Caki2 (cell line): Measurements from ENCODE around the gene CFAP77. TPM values are rescaled to one million over a fixed set of nuclear protein-coding genes. Genes with fewer than 3 reads are reported as not detected.
A peak's percentile ranks its signal among the peaks of the same experiment; 100 is the strongest.

Experiments
- DNase-seq: peaks from one replicate; pipeline ENCODE4 v3.0.0-alpha.2; 2015; ENCODE audit warnings: low read depth
- in situ Hi-C: cut with HindIII; loops from 2 replicates; pipeline ENCODE4 v1.10.0; 2016; ENCODE audit warnings: low sequenced_read_pairs, low pct_unique_long_range_greater_than_20kb, mixed read lengths
- total RNA-seq: library from RNA; depleted of rRNA; stranded (reverse); fragments of >200 nt; shearing (Covaris generic); gene quantifications from 2 replicates; pipeline ENCODE4 v1.2.3, GENCODE V29; 2014; ENCODE audit warnings: low replicate concordance

CFAP77 gene
- total RNA-seq, 1 experiment from 2014 or later, result not detected

DNA sequence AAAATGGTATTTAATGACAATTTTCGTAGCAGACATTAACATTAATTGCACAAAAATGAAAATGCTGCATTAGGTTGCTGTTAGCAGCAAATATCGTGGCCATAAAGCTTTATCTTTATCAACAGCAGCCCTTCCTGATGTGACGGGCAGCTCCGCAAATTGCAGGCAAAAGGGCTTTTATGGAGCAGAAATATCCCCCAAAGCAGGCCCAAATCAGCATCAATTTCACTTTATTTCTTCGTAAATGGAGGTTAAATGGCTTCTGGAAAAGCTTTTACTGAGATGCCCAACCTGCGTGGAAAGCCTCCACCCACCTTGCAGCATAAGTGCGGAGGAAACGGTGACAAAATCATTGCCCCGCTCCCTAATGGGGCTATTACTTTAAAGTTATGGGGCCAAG, 94.5 kb downstream of the CFAP77 start:
- in situ Hi-C loops, result no loop called here
- DNase-seq, result no peak

DNA sequence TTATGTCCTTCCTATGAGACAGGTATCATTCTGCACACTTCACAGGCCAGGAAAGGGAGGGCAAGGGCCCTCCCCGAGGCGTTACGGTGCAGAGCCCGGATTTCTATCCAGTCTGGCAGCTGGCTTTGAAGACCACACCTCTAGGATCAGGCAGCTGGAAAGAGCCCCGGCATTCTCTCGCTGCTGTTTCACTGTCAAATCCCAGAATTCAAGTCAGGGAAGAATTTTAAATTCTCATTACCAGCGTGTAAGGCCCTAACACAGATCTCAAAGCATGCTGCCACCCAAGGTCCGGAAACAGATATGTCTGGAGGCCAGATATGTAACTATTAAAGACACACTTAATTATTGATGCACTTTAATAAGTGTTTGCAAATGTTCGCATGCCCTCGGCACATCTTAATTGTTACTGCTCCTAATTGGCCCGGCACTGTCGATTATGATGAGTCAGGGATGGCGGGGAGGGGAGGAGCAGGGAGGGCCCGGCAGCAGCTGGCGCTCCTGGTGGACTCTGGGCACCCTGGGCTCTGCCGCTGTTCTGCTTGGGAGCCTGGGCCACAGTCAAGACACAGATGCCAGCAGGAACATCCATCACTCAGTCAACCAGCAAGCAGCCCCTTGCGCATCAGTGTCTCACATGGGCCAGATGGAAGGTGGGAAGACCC, 96.1 kb downstream of the CFAP77 start:
- in situ Hi-C loops, result no loop called here

DNA sequence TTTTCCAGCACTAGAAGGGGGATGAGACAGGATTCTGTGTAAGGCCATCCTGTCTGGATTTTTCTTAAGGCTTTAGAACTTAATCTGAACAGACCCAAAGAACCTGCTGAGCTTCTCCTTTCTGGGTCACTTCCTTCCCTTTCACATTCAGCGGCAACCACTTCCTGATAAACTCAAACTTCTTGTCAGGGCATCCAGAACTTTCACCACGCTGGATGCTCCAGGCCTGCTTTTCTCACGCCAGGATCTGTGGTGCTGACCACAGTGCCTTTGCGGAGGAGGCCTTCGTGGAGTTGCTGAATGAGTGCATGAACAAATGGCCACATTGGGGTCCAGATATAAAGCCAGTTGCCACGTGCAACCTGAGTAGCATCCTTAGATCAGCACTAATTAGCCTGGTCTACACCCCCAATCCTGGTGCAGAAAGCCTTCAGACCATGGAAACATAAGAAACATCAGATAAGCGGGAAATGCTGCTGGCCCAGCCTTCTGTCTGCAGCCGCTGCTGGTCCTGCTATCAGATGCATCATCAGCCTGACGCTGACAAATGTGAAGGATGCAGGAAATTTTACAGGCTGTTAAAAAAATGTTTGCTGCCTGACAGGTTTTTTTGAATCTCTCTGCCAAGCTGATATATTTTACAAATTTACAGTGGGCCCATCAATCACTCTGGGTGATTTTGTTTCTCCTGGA, 97.1 kb downstream of the CFAP77 start:
- DNase-seq, result no peak
- in situ Hi-C loops, result no loop called here

More for the DNA sequence above, 96.1 kb downstream of the CFAP77 start:
- no peak for DNase-seq

DNA sequence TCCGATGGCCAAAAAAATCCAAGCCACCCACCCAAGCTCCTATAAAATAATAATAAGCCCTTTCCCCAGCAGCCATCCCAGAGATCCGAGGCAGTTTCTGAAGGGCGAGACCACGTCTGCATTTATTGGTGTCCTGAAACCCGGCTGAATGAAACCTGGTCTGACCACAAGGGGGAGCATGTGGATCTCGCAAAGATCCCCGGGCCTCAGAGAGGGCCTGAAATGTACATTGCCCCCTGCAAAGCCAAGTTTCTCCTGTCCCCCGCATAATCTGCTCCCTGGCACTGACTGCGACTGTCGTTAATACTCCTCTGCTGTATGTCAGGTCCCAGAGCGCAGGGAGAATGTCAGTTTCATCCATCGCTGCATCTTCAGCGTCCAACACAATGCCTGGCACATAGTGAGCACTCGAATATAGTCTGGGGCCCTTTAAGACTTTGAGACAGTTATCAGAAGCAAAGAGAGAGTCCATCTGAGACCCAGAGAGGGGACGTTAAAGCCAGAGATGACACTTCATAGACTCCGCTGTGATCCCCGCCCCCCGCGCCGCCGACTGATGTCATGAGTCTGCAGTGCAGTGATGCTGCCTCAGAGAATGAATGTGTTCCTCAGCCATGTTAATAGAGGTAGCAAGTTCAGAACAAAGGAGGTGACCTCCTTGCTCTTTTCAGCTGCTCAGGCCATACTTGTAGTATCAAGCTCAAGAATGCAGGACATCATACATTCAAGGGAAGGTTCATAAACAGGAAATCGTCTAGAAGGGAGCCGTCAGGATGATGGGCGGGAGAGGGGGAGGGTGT, 97.9 kb downstream of the CFAP77 start:
- in situ Hi-C loops, result no loop called here
- DNase-seq, result peak; percentile 28

DNA sequence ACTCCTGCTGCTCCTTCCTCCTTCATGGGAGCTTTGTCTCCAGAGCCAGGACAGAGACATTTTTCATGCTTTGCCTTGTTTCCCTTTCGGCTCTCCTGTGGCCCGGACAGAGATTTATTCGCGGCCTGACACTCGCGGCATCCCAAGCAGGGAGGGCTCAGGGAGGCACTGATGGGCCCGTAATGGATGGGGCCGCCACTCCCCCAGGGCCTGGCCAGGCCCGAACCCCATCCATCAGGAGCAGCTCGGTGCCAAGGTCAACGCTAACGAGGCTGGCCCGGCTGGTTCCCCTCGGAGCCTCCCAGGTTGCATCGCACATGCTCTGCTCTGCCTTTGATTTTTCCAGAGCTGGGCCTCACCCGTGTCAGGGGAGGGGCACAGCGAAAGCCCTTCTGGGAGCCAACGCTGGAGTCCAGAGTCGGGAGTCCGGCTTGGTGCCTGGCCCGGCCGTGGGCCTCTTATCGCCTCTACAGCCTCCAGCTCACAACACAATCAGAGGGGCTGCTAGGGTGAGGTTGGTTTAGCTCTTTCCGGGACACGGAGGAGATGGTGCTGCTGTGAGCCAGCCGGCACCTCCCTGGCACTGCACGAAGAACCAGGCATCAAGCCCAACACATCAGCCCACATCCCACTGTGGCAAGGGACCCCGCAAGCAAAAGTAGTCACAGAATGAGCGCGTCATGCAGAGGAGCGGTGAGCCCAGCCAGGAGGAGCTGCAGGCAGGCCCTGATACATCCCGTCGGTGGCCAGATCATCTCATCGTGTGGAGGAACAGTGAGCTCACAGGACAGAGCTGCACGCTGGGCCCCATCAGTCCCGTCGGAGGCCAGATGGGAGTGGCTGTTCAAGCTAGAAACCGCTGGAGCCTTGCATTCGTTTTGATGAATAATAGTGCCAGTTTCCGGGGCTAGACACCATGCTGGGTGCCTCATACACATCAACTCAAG, 100.2 kb downstream of the CFAP77 start:
- in situ Hi-C loops, result no loop called here
- no peak for DNase-seq

DNA sequence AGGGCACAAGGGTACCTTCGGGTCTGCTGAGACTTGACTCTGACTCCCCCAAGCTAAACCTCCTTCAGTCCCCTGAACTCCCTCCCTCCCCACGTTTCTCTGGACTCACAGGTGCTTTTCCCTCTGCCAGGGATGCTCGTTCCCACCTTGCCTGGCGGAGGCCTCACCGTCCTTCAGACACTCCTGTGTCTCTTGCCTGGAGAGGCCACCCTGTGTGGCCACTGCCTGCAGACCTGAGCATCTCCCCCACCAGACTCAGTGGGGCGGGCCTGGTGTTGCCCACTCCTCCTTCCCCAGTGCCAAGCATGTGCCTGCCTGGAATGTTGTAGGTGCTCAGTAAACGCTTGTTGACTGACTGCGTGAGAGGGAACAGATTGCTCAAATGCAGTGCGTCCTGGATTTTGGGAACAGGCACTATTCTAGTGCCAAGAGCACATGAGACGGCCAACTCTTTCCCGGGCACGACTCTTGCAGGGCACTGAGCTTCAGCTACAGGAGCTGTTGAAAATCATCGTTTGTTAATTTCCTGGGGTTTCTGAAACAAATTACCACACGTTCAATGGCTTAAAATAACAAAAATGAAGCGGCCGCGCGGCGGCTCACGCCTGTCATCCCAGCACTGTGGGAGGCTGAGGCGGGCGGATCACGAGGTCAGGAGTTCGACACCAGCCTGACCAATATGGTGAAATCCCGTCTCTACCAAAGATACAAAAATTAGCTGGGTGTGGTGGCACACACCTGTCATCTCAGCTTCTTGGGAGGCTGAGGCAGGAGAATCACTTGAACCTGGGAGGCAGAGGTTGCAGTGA, 101.4 kb downstream of the CFAP77 start:
- in situ Hi-C loops, result no loop called here
- no peak for DNase-seq

DNA sequence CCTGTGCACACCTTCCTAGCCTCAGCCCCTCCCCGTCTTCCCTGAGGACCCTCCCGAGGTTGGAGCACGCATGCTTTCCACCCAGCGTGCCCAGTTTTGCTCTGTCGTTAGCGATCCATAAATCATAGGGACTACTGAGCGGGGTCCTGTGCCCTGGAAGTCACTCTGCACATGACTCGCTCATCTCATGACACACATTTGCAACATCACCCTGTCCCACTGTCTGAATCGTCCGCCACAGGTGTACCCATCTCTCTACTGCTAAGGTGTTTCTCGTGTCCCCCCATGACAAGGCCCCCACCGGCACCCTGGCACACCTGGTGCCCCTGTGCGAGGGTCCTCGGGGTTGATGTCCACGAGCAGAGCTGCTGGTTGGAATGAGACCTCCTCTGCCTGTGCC, 103.4 kb downstream of the CFAP77 start:
- in situ Hi-C loops, result no loop called here
- DNase-seq, result no peak

DNA sequence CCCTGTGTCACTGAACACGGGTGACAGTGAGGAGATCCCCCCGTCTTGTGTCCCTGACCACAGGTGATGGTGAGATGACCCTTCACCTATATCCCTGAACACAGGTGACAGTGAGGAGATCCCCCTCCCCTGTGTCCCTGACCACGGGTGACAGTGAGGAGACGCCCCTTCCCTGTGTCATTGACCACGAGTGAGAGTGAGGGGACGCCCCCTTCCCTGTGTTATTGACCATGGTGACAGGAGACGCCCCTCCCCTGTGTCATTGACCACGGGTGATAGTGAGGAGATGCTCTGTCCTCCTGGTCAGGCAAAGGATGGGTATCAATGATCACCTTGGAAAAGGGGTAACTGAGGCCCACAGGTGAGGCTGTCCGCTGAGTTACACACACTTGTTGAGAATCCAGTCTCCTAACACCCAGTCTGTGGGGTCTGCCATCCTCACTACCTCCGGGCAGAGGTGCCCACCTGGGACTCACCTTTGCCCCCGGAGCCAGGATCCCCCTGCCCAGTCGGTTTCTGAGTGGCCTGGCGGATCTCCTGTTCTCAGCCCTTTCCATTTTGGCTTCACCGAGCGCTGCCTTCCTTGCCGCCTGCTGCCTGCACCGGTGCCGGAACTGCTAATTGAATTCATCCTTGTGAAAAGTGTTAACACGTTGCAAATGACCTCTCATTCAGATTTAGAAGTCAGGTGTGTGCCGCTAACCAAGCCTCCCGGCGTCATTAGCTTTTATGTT, 104.2 kb downstream of the CFAP77 start:
- DNase-seq, result no peak
- in situ Hi-C loops, result no loop called here

DNA sequence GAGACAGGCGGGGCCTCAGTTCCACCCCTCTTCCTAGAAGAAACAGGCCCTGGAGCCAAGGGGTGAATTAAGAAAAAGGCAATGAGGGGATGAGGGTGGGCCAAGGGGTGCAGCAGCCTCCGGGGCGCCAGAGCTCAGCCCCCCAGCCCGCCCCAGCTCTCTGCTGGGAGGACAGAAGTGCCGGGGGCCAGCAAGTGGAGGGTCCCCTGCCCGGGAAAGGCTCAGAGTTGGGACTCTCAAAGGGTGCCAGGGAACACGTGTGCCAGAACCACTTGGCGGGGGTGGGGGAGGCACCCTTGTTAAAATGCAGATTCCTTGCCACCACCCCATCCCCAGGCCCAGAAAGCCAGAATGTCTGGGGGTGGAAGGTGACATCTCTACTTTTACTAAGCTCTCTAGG, 104.8 kb downstream of the CFAP77 start:
- in situ Hi-C loops, result no loop called here

DNA sequence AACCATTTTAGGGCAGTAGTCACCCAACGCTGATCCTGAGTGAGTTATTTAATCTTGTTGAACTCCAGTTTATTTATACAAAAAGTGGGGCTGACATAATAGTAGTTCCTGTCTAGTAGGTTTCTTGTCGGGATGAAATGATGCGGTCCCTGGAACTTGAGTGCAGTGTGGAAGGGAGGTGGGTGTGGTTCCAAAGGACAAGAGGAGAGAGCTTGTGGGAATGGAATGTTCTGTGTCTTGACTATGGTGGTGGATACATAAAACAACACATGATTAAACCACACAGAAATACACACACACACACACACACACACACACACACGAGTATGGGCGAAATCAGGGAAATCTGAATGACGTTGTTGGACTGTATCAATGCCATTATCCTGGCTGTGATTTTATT, 106.3 kb downstream of the CFAP77 start:
- DNase-seq, result no peak
- in situ Hi-C loops, result no loop called here

More for the DNA sequence above, 104.8 kb downstream of the CFAP77 start:
- DNase-seq, result no peak

DNA sequence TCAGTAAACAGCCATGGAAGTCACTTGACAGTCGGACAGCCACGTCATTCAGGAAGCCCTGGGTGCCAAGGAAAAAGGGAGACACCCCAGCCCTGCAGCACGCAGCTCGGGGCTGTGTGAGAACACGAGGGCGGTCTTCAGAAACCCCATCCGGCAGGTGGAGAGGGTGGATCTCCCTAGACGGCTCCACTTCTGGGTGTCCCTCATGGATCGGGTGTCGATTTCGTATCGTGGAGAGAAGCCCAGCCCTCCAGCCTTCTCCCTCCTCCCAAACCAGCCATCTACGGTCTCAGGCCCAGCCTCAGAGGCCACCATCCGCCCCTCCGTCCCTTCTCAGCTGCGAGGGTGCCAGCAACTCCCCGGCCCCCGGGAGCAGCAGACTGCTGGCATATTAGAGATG, 106.9 kb downstream of the CFAP77 start:
- DNase-seq, result no peak
- in situ Hi-C loops, result no loop called here

DNA sequence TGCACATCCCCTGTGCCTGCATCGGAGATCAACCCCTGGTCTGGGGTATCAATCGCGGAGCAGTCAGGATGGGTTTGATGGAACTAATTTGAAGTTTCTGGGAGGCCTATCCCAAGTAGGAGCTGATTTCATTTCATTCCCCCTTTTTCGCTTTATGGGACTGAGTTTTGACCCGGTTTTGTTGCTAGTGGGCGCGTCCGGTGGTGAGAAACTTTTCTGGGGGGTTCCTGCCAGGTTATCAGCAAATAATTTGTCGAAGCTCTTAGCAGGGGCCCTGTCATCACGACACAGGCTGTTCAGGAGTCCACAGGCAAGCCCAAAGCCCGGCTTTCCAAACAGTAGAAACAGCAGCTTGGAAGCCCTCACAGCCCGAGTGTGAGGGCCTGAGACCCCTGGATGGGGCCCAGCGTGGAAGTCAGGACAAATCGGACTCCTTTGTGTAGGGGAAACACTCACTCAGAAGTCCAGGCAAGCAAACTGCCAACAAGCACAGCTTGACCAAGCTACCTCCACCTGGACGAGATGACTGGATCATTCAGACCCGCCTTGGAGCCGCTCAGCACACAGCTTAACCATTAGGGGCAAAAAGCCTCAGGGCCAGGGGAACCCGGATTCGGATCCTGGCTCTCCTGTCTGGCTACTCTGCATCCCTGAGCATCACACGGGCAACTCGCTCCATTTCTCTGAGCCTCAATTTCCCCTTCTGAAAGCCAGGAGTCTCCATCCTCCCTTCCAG, 108.0 kb downstream of the CFAP77 start:
- DNase-seq, result no peak
- in situ Hi-C loops, result no loop called here

DNA sequence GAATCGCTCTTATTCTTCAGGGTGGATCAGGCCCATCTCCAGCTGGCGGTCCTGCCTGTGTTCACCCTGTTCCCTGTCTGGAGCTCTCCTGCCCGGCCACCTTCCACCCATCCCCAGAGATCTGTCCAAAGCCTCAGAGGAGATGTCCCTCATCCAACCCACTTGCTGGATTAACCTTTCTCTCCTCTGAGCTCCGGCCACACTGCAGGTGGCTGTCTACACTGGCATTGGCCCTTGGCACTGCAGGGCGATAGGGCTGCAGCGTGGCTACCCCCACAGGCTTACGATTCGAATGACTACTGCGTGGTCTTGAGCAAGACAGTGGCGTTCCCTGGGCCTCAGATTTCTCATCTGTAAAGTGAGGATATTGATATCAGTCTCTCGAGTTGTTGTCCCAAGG, 108.6 kb downstream of the CFAP77 start:
- DNase-seq, result no peak
- in situ Hi-C loops, result no loop called here

DNA sequence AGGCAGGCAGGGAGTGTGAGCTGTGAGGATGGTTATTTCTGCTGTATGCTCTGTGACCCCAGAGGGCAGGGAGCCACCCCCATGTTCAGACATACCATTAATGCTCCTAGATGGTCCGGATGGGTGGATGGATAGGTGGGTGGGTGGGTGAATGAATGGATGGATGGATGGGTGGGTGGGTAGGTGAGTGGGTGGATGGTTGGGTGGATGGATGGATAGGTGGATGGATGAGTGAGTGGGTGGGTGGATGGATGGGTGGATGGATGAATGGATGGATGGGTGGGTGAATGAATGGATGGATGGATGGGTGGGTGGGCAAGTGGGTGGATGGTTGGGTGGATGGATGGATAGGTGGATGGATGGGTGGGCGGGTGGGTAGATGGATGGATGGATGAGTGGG, 109.0 kb downstream of the CFAP77 start:
- in situ Hi-C loops, result no loop called here
- no peak for DNase-seq

DNA sequence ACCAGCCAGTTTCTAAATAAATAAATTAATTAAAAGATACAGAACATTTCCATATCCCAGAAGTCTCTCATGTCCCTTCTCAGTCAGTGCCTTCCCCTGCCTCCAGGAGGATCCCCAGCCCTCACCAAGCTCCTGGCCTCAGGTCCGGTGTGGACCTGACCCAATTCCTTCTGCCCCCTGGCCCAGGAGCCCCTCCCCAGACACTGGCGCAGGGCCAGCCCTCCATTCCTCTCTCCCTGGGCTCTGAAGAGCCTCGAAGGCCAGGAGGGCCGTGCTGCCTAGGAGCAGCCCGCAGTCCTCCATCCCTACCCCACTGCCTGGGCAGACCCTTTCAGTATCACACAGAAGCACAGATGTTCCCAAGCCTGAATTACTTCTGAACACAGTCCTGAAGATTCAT, 110.6 kb downstream of the CFAP77 start:
- in situ Hi-C loops, result no loop called here
- no peak for DNase-seq

DNA sequence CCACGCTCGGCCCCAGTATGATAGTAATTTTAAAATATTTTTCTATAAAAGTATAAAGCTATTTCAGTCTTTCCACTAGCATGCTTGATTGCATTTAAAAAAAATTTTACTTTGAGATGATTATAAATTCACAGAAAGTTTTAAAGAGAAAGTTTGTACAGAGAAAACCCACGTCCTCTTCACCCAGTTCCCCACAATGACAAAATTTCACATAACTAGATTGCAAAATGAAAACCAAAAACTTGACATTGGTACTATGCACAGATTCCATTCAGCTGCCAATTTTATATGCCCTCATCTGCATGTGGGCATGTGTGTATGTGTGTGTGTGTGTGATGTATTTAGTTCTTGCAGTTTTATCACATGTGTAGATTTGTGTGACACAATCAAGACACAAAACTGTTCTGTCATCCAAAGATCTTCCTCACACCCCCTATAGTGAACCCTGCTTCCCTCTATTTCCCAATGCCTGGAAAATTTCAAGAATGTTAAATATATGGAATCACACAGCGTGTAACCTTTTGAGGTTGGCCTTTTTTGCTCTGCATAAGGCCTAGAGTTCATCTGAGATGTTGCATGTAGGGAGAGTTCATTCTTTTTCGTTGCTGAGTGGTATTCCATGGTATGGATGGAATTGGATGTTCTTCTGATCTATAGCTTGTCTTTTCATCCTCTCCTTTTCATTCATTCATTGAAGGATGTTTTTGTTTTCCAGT, 115.5 kb downstream of the CFAP77 start:
- in situ Hi-C loops, result no loop called here
- no peak for DNase-seq
